Adipocyte (in vitro differentiated cells): ENCODE data around the gene TMIGD3.

Experiments used
- DNase-seq: peaks from one replicate; pipeline ENCODE4 v3.0.0-alpha.2; 2015; ENCODE audit warnings: low read depth
- H3K27me3 ChIP-seq: replicated peaks from 2 replicates; pipeline ENCODE4 v1.7.0; 2013; ENCODE audit warnings: mild to moderate bottlenecking, low read length, moderate library complexity; ENCODE audit not compliant: control insufficient read depth, insufficient read depth
- H3K36me3 ChIP-seq: 2 replicates; pipeline ENCODE4 v1.7.0; 2013; ENCODE audit warnings: low read length, mild to moderate bottlenecking, moderate library complexity; ENCODE audit not compliant: control insufficient read depth, insufficient read depth, severe bottlenecking
- H3K4me1 ChIP-seq: 2 replicates; pipeline ENCODE4 v1.7.0; 2013; ENCODE audit warnings: mild to moderate bottlenecking, low read length, moderate library complexity; ENCODE audit not compliant: control insufficient read depth, insufficient read depth
- H3K4me3 ChIP-seq: 2 replicates; pipeline ENCODE4 v1.7.0; 2013; ENCODE audit warnings: mild to moderate bottlenecking, low read length, moderate library complexity
- H3K9ac ChIP-seq: 2 replicates; pipeline ENCODE4 v1.7.0; 2013; ENCODE audit warnings: mild to moderate bottlenecking, low read length, moderate library complexity
- H3K9me3 ChIP-seq: 2 replicates; pipeline ENCODE4 v1.7.0; 2013; ENCODE audit warnings: mild to moderate bottlenecking, low read length, moderate library complexity; ENCODE audit not compliant: control insufficient read depth

Gene TMIGD3

GRCh38 chr1:111471012-111471411 lies 32.4 kb downstream of the TMIGD3 start:
- Histone ChIP-seq H3K36me3 (peaks cover 45% of the 10 kb centered on the region), H3K9me3 (no peaks in the 10 kb centered on the region), H3K4me3 (no peak overlapping the region), H3K27me3 (no peaks in the 10 kb centered on the region), H3K4me1 (no peaks in the 10 kb centered on the region), H3K9ac (no peak overlapping the region)
- DNase-seq = no peak

GRCh38 chr1:111470596-111470995 lies 32.8 kb downstream of the TMIGD3 start:
- no peaks in the 10 kb centered on the region for H3K4me1 ChIP-seq
- H3K4me3 ChIP-seq = no peak overlapping the region
- no peak for DNase-seq
- H3K9me3 ChIP-seq = no peaks in the 10 kb centered on the region
- no peak overlapping the region for H3K9ac ChIP-seq
- peaks cover 45% of the 10 kb centered on the region for H3K36me3 ChIP-seq
- no peaks in the 10 kb centered on the region for H3K27me3 ChIP-seq

- DNase-seq = no peak
- Histone ChIP-seq H3K9ac (no peak overlapping the region), H3K4me1 (no peaks in the 10 kb centered on the region), H3K36me3 (peaks cover 45% of the 10 kb centered on the region), H3K4me3 (no peak overlapping the region), H3K9me3 (no peaks in the 10 kb centered on the region), H3K27me3 (no peaks in the 10 kb centered on the region)
These were observed 33.9 kb downstream of the TMIGD3 start for GRCh38 chr1:111469539-111469938.

- H3K4me1 ChIP-seq = no peaks in the 10 kb centered on the region
- DNase-seq = no peak
- H3K9ac ChIP-seq = no peak overlapping the region
These were observed 34.7 kb downstream of the TMIGD3 start for GRCh38 chr1:111468717-111469100.

GRCh38 chr1:111467865-111468716 lies 35.3 kb downstream of the TMIGD3 start:
- Histone ChIP-seq H3K36me3 (peaks cover 48% of the 10 kb centered on the region), H3K9me3 (no peaks in the 10 kb centered on the region), H3K4me3 (no peak overlapping the region), H3K9ac (no peak overlapping the region), H3K4me1 (no peaks in the 10 kb centered on the region), H3K27me3 (no peaks in the 10 kb centered on the region)
- DNase-seq = no peak

More at GRCh38 chr1:111468717-111469100, 34.7 kb downstream of the TMIGD3 start:
- H3K9me3 ChIP-seq = no peaks in the 10 kb centered on the region
- no peaks in the 10 kb centered on the region for H3K27me3 ChIP-seq
- H3K4me3 ChIP-seq = no peak overlapping the region
- H3K36me3 ChIP-seq = peaks cover 48% of the 10 kb centered on the region

- no peaks in the 10 kb centered on the region for H3K27me3 ChIP-seq
- H3K4me1 ChIP-seq = peaks cover 4% of the 10 kb centered on the region
- H3K4me3 ChIP-seq = no peak overlapping the region
- no peak overlapping the region for H3K9ac ChIP-seq
- no peak for DNase-seq
- H3K36me3 ChIP-seq = peaks cover 60% of the 10 kb centered on the region
- no peaks in the 10 kb centered on the region for H3K9me3 ChIP-seq
These were observed 37.0 kb downstream of the TMIGD3 start for GRCh38 chr1:111466480-111466879.

GRCh38 chr1:111465754-111466153 lies 37.7 kb downstream of the TMIGD3 start:
- peaks cover 64% of the 10 kb centered on the region for H3K36me3 ChIP-seq
- DNase-seq = no peak
- no peak overlapping the region for H3K9ac ChIP-seq
- no peak overlapping the region for H3K4me3 ChIP-seq
- H3K27me3 ChIP-seq = no peaks in the 10 kb centered on the region
- no peaks in the 10 kb centered on the region for H3K9me3 ChIP-seq
- peaks cover 4% of the 10 kb centered on the region for H3K4me1 ChIP-seq

GRCh38 chr1:111463029-111463683 lies 40.3 kb downstream of the TMIGD3 start:
- Histone ChIP-seq H3K9me3 (no peaks in the 10 kb centered on the region), H3K36me3 (peaks cover 65% of the 10 kb centered on the region), H3K4me1 (peaks cover 4% of the 10 kb centered on the region), H3K4me3 (no peak overlapping the region), H3K9ac (no peak overlapping the region), H3K27me3 (no peaks in the 10 kb centered on the region)
- no peak for DNase-seq

GRCh38 chr1:111462370-111463028 lies 40.9 kb downstream of the TMIGD3 start:
- no peaks in the 10 kb centered on the region for H3K9me3 ChIP-seq
- H3K9ac ChIP-seq = no peak overlapping the region
- H3K27me3 ChIP-seq = no peaks in the 10 kb centered on the region
- H3K4me1 ChIP-seq = peaks cover 4% of the 10 kb centered on the region
- no peak overlapping the region for H3K4me3 ChIP-seq
- peaks cover 65% of the 10 kb centered on the region for H3K36me3 ChIP-seq
- no peak for DNase-seq

GRCh38 chr1:111461765-111462164 lies 41.7 kb downstream of the TMIGD3 start:
- Histone ChIP-seq H3K4me1 (peaks cover 4% of the 10 kb centered on the region), H3K27me3 (no peaks in the 10 kb centered on the region), H3K36me3 (peaks cover 66% of the 10 kb centered on the region), H3K4me3 (no peak overlapping the region), H3K9me3 (no peaks in the 10 kb centered on the region), H3K9ac (no peak overlapping the region)
- DNase-seq = no peak

- peaks cover 84% of the 10 kb centered on the region for H3K36me3 ChIP-seq
- no peak overlapping the region for H3K9ac ChIP-seq
- no peak overlapping the region for H3K4me3 ChIP-seq
- no peak for DNase-seq
- H3K4me1 ChIP-seq = peaks cover 23% of the 10 kb centered on the region
- no peaks in the 10 kb centered on the region for H3K27me3 ChIP-seq
- no peaks in the 10 kb centered on the region for H3K9me3 ChIP-seq
These were observed 47.8 kb downstream of the TMIGD3 start for GRCh38 chr1:111455642-111456031.
